Measurements from ENCODE around the gene INTS6. TPM values are rescaled to one million over a fixed set of nuclear protein-coding genes. Genes with fewer than 3 reads are reported as not detected.

The INTS6 gene
- total and polyA plus RNA-seq, 2 of the 4 experiments (the other 2 are of a cell fraction), result 12.9 to 42.3 TPM

DNA sequence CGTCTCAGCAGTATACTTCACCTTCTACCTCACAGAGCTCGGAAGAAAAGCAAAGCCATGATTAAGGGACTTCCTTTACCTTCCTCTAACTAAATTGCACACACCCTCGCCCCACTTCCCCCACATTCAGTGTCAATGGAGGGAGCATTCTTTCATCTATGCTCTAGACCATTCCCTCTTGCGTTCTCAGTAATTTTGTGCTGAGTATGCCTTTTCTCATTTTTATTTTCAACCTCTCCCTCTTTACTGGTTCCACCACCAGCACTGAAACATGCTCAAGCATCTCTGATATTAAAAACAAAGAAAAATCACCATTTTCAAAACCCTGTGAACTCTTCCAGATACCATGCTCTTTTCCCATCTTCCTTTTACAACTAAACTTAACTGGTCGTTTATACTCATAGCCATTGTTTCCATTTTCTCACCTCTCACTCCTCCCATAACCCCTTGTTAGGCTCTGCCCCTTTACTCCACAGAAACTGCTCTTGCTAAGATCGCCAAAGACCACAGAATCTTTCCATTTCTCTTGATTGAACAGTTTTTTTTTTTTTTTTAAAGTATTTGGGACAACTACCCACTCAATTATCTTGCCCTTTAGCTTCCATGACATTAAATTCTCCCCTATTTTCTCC, 81.0 kb downstream of the INTS6 start:
- ChIA-PET CTCF (no interaction called here), POLR2A (ENCODE audit: unreplicated experiment) (no interaction called here)
- no peak overlapping the region for H2AK5ac ChIP-seq (ENCODE audit: low read depth, low read length)
- H2BK120ac ChIP-seq (ENCODE audit: low read depth, low read length), result no peak overlapping the region
- 94% methylated on average over 3 of the region's 6 CpGs; no CpG with 5 or more reads in 1 of the 2 experiments for WGBS, 2 experiments (ENCODE audit: extremely low coverage in 2 of 2, insufficient read length in 1 of 2)
- no peak overlapping the region for H2BK15ac ChIP-seq (ENCODE audit: low read depth, low read length)
- H3K56ac ChIP-seq (ENCODE audit: extremely low read depth, insufficient read depth, low read length), result no peak overlapping the region
- no peak for ATAC-seq (ENCODE audit: low read depth)
- no peak overlapping the region for H4K91ac ChIP-seq (ENCODE audit: insufficient read depth, low read depth, low read length)
- H2BK20ac ChIP-seq (ENCODE audit: low read depth, low read length), result no peak overlapping the region
- H3K4me3 ChIP-seq (ENCODE audit: insufficient read depth, low read depth, low read length), result no peak overlapping the region
- H3K79me1 ChIP-seq (ENCODE audit: low read depth in 1 of 2, low read length in 2 of 2), result peaks cover 19 to 26% of the 10 kb centered on the region in 2 experiments
- BruUV-seq (replicated peaks), result no TSS peak
- dilution Hi-C loops (cut with HindIII; ENCODE audit: low sequenced_read_pairs, unreplicated experiment) (no loop called here), intact Hi-C loops (cut with micrococcal nuclease) (no loop called here), in situ Hi-C loops (cut with MboI; ENCODE audit: low sequenced_read_pairs) (no loop called here)
- peaks cover 12% of the 10 kb centered on the region for H4K20me1 ChIP-seq (ENCODE audit: insufficient read depth, low read length)
- H3K9me1 ChIP-seq (ENCODE audit: insufficient read depth, low read length), result peaks cover 8% of the 10 kb centered on the region; the same call in 1 of the 2 replicates
- H3K27ac ChIP-seq (ENCODE audit: insufficient read depth, low read length), result no peak overlapping the region
- no peak overlapping the region for H3K4ac ChIP-seq (ENCODE audit: low read depth, low read length)
- TF ChIP-seq CEBPB (IDR thresholded peaks at IDR 0.05; ENCODE audit: low read depth, low read length) (no peak), MAFK (IDR thresholded peaks at IDR 0.05; ENCODE audit: low read depth, low read length) (peak; percentile 79)
- no peak overlapping the region for H2AFZ ChIP-seq (replicated peaks; ENCODE audit: low read length, poor library complexity)
- H3K9ac ChIP-seq (ENCODE audit: low read depth, low read length), result no peak overlapping the region
- no peak overlapping the region for H2BK5ac ChIP-seq (ENCODE audit: low read depth, low read length, poor library complexity, severe bottlenecking)
- H4K5ac ChIP-seq (ENCODE audit: low read depth, low read length), result no peak overlapping the region
- H4K8ac ChIP-seq (ENCODE audit: low read depth in 2 of 2, low read length in 2 of 2), result no peak overlapping the region
- peaks cover 34% of the 10 kb centered on the region for H3K36me3 ChIP-seq (ENCODE audit: control insufficient read depth, insufficient read depth, low read length)
- no peak overlapping the region for H3K23ac ChIP-seq (ENCODE audit: low read depth, low read length)
- H3K9me3 ChIP-seq (ENCODE audit: control insufficient read depth, insufficient read depth, low read length), result no peaks in the 10 kb centered on the region
- no peak overlapping the region for H3K4me2 ChIP-seq (ENCODE audit: low read depth, low read length)
- no peak overlapping the region for H3K14ac ChIP-seq (replicated peaks; ENCODE audit: low read depth, low read length)
- no peak overlapping the region for H3K18ac ChIP-seq (ENCODE audit: low read depth, low read length)
- no peaks in the 10 kb centered on the region for H3K27me3 ChIP-seq (ENCODE audit: control insufficient read depth, insufficient read depth, low read length)
- DNase-seq, result no peak
- H2AK9ac ChIP-seq (replicated peaks; ENCODE audit: low read depth, low read length, poor library complexity), result no peak overlapping the region
- H3K4me1 ChIP-seq (ENCODE audit: control insufficient read depth, insufficient read depth, low read length), result peaks cover 4% of the 10 kb centered on the region
